SH-SY5Y (cell line): ENCODE results near the gene KTI12.
A peak's percentile ranks its signal among the peaks of the same experiment; 100 is the strongest.

Experiments used
- GATA2 ChIP-seq: IDR thresholded peaks from 2 replicates; pipeline ENCODE4 v1.6.1; 2011; ENCODE audit warnings: mild to moderate bottlenecking, low read depth, low read length
- GATA3 ChIP-seq: IDR thresholded peaks from 2 replicates; pipeline ENCODE4 v1.6.1; 2011; ENCODE audit warnings: low read depth, mild to moderate bottlenecking, low read length, moderate library complexity

KTI12 gene

DNA sequence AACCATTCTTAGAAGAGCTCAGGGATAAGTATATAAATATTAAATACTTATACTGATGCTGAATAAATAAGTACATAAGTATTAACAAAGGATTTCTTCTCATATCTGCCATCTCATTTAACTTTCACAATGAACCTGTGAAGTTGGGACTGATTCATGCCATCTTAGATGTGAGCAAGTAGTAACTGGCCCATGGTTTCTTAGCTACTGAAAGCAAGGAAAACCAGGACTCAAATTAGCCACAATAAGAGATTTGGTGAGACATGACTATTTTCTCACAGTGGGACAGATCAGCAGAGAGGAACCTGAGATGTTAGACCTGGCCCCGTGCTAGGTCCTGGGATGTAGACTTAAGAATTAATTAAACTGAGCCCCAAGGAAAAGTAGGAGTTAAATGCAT lies 34.9 kb downstream of the KTI12 start:
- TF ChIP-seq GATA3 (no peak), GATA2 (no peak)

DNA sequence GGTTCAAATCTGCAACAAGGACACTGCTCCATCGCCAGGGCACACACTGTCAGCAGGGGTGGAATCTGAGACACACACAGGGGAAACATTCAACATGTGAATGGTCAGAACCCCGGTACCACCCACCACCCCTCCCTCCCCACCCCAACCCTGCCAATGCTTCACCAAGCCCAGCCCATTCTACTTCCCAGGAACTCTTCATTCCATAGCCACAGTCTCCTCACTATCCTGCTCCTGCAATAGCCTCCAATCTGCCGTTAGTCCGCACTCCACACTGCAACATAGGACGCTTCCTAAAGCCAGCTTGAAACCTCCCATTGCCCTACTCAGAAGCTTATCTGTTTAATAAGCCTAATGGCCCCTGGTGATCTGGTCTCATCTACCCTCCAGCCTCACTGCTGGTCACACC lies 35.6 kb downstream of the KTI12 start:
- TF ChIP-seq GATA3 (no peak), GATA2 (no peak)

DNA sequence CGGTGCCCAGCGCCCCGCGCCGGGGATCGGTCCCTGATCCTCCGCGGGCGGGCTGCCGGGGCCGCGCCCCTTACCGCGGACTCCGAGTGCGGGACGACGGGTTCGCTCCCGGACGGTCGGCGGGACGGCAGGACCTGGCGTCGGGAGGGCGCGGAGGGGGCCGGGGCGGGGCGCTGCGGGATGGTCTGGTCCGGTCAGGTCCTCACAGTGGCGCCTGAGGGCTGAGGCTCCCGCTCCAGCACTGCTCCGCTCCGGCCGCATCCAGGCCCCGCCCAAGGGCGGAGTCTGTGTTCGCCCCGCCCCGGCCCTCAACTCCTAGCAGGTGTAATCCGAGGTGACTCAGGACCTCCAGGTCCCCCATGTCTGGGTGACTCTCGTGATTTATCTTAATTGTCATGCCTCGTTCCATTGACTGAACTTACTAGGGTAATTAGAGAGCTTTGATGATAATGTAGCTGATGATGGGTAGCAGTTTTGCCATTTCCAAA lies 43.1 kb downstream of the KTI12 start, which contains the start of gene RAB3B:
RAB3B (minus strand) TSS at position 223 of the 488 bp plus-strand sequence. CDS start 13,583 bp downstream, outside the sequence.
- TF ChIP-seq GATA2 (no peak), GATA3 (no peak)

DNA sequence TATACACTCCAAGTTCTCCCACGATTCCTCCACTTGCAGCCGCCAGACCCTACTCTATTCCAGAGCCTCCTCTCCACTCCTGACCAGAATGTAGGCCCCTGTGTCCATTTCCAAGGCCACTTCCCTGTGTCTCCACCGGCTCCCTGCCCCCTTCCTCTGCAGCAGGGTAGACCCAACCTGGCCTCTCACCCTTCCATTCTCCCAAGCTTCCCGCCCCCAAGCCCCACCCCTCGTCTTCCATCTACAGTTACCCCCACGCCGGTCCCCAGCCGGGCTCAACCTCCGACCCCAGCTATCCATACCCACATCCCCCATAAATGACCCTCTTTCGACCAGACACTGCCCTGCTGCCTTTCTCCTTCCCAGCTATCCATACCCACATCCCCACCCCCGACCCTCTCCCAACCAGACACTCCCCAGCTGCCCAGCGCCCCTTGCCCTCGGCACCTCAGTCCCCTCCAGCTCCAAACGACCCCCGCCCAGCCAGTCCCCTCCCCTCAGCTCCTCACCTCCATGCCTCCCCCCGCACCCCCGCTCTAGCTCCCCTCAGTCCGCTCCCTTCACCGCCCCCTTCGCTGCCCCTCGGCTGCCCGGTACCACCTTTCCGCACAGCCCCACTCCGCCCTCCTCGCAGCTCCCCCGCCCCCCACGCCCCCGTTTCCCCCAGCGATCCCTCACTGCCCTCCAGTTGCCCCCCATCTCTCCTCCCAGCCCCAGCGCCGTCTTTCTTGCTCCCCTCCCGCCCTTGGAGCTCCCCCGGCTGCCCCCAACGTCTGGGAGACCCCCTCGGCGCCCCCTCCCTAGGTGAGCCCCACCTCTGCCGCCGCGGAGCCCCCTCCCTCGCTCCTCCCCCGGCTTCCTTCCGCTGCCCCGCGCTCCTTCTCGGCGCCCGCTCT lies 43.8 kb downstream of the KTI12 start:
- TF ChIP-seq GATA3 (no peak), GATA2 (no peak)

DNA sequence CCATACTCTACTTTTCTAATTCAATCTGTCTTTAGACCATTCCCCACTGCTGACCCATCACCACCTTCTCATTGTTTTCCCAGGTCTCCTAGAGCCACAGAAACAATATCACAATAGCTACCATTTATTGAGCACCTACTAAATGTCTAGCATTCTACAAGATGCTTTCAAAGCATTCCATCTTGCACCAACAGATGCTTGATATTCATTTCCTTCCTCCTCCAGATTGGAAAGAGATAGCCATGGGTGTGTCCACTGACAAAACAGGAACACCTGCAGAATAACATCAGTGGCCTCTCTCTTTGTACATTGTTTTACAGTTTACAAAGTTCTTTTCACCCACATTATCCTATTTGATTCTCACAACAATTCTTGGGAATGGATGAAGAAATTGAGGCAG lies 45.4 kb downstream of the KTI12 start:
- TF ChIP-seq GATA2 (no peak), GATA3 (no peak)

GRCh38 chr1:51986718-51987117 lies 46.9 kb downstream of the KTI12 start:
- TF ChIP-seq GATA3: peak; percentile 46; the same call in 1 of the 2 replicates
- TF ChIP-seq GATA2: peak; percentile 83

DNA sequence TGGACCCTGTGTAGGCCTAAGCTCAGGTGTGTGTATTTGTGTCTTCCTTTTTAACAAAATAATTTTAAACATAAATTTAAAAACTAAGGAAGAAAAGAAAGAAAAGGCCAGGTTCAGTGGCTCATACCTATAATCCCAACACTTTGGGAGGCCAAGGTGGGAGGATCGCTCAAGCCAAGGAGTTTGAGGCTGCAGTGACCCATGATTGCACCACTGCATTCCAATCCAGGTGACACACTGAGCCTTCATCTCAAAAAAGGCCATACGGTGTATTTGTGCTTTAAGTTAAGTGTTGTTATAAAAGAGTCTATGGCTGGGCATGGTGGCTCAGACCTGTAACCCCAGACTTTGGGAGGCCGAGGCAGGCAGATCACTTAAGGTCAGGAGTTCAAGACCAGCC lies 51.4 kb downstream of the KTI12 start:
- no peak for TF ChIP-seq GATA3
- no peak for TF ChIP-seq GATA2
